HCT116 (cell line): Measurements from ENCODE around the gene RBM25. TPM values are rescaled to one million over a fixed set of nuclear protein-coding genes. Genes with fewer than 3 reads are reported as not detected.

Experiments used
- ATAC-seq: fragments of 200-7000 bp; cut with Tn5 transposase; 2 replicates; pipeline ENCODE4 v1.9.1; 2020; ENCODE audit warnings: mild to moderate bottlenecking, moderate library complexity
- BruUV-seq: library from RNA; stranded (reverse); fragments of 400-500 nt; replicated peaks from 2 replicates; lab custom pipeline; 2021; lab: Mats Ljungman, UMichigan
- CTCF ChIA-PET: fragments of 300-600 bp; sonication (Branson Sonifier 250); formaldehyde crosslinking; loops from one replicate; lab custom pipeline; 2021; ENCODE audit warnings: antibody characterized with exemption; lab: Charles Lee
- POLR2A ChIA-PET: fragments of 300-600, 350-600 bp; sonication (Branson Sonifier 250); formaldehyde crosslinking; loops from one replicate; lab custom pipeline; 2021; ENCODE audit warnings: antibody characterized with exemption; lab: Charles Lee
- RAD21 ChIA-PET, 2 experiments: fragments of 300-600 bp; sonication (Branson Sonifier 250); formaldehyde crosslinking; loops; one replicate each; lab custom pipeline; 2023; ENCODE audit warnings: low total read pairs in 2 of 2; ENCODE audit not compliant: uncharacterized antibody in 2 of 2, unreplicated experiment in 2 of 2, low non-redundant PET in 1 of 2; lab: Charles Lee
- DNase-seq: peaks from one replicate; pipeline ENCODE4 v3.0.0-alpha.2; 2010; ENCODE audit warnings: low read depth, low spot score
- H2AFZ ChIP-seq: fragments of 200-600 bp; shearing (Covaris generic), sonication (generic); 2 replicates; pipeline ENCODE4 v1.6.1; 2017; ENCODE audit warnings: low read depth, mixed run types, mixed read lengths, antibody characterized with exemption, low read length; ENCODE audit not compliant: poor library complexity, severe bottlenecking
- H3K27ac ChIP-seq: 2 replicates; pipeline ENCODE4 v1.5.1; 2012; ENCODE audit warnings: low read depth, low read length
- H3K27me3 ChIP-seq: fragments of 200-600 bp; sonication (generic); 2 replicates; pipeline ENCODE4 v1.6.1; 2016; ENCODE audit warnings: mixed run types, low read length, mixed read lengths; ENCODE audit not compliant: insufficient read depth
- H3K36me3 ChIP-seq, 2 experiments: fragments of 200-500 bp in 1 of 2; fragments of 200-600 bp in 1 of 2; sonication (Bioruptor generic) in 1 of 2; sonication (generic) in 1 of 2; 2 replicates each; pipeline versions ENCODE4 v1.5.1 to v1.6.1; 2014 to 2016; ENCODE audit warnings: low read length in 2 of 2, inconsistent platforms in 1 of 2, mixed read lengths in 1 of 2, mixed run types in 1 of 2; ENCODE audit not compliant: insufficient read depth in 2 of 2, control insufficient read depth in 1 of 2
- H3K4me1 ChIP-seq, 2 experiments: fragments of 200-600 bp in 1 of 2; sonication (generic) in 1 of 2; 2 replicates each; pipeline versions ENCODE4 v1.5.1 to v1.6.1; 2012 to 2017; ENCODE audit warnings: low read length in 2 of 2, inconsistent platforms in 1 of 2, mild to moderate bottlenecking in 1 of 2, mixed read lengths in 1 of 2, mixed run types in 1 of 2, moderate library complexity in 1 of 2; ENCODE audit not compliant: insufficient read depth in 2 of 2, control insufficient read depth in 1 of 2
- H3K4me2 ChIP-seq: fragments of 200-600 bp; sonication (generic); 2 replicates; pipeline ENCODE4 v1.6.1; 2017; ENCODE audit warnings: mixed run types, low read length, mixed read lengths
- H3K4me3 ChIP-seq, 2 experiments: fragments of 200-600 bp in 1 of 2; sonication (generic) in 1 of 2; replicated peaks in 1 of 2; 2 replicates each; pipeline ENCODE4 v1.5.1; 2011 to 2016; ENCODE audit warnings: low read length in 2 of 2, control low read depth in 1 of 2, low read depth in 1 of 2, mild to moderate bottlenecking in 1 of 2, mixed read lengths in 1 of 2, mixed run types in 1 of 2
- H3K79me2 ChIP-seq: fragments of 200-600 bp; sonication (generic); 2 replicates; pipeline ENCODE4 v1.6.1; 2017; ENCODE audit warnings: mild to moderate bottlenecking, mixed run types, low read length, moderate library complexity, mixed read lengths; ENCODE audit not compliant: insufficient read depth
- H3K9ac ChIP-seq: fragments of 200-600 bp; sonication (generic); 2 replicates; pipeline ENCODE4 v1.6.1; 2016; ENCODE audit warnings: low read length, mixed read lengths
- H3K9me2 ChIP-seq: fragments of 200-600 bp; sonication (generic), shearing (Covaris generic); 2 replicates; pipeline ENCODE4 v1.6.1; 2017; ENCODE audit warnings: mixed run types, mild to moderate bottlenecking, moderate library complexity; ENCODE audit not compliant: insufficient read depth
- H3K9me3 ChIP-seq, 2 experiments: fragments of 200-500 bp in 1 of 2; fragments of 200-600 bp in 1 of 2; sonication (Bioruptor generic) in 1 of 2; sonication (generic) in 1 of 2; 2 replicates each; pipeline ENCODE4 v1.6.1; 2014 to 2017; ENCODE audit warnings: low read length in 2 of 2, mixed read lengths in 2 of 2, inconsistent platforms in 1 of 2, low read depth in 1 of 2, mild to moderate bottlenecking in 1 of 2, mixed run types in 1 of 2, moderate library complexity in 1 of 2; ENCODE audit not compliant: control insufficient read depth in 1 of 2, insufficient read depth in 1 of 2
- H4K20me1 ChIP-seq: fragments of 200-600 bp; sonication (generic), shearing (Covaris generic); 2 replicates; pipeline ENCODE4 v1.6.1; 2017; ENCODE audit warnings: mixed run types, mild to moderate bottlenecking, moderate library complexity; ENCODE audit not compliant: insufficient read depth
- CBX3 ChIP-seq: IDR thresholded peaks from 2 replicates; pipeline ENCODE4 v1.6.1; 2012; ENCODE audit warnings: low read depth
- CEBPB ChIP-seq: IDR thresholded peaks from 2 replicates; pipeline ENCODE4 v1.6.1; 2012; ENCODE audit warnings: low read depth
- CTCF ChIP-seq, 3 experiments: fragments of 200-600 bp in 1 of 3; sonication (generic) in 1 of 3; IDR thresholded peaks in 2 of 3; conservative IDR thresholded peaks in 1 of 3; 2 replicates each; pipeline ENCODE4 v1.5.1; 2012 to 2017; ENCODE audit warnings: low read depth in 2 of 3, low read length in 2 of 3, antibody characterized with exemption in 1 of 3, borderline replicate concordance in 1 of 3, control low read depth in 1 of 3, mild to moderate bottlenecking in 1 of 3, mixed read lengths in 1 of 3, mixed run types in 1 of 3, moderate library complexity in 1 of 3; ENCODE audit not compliant: insufficient read depth in 1 of 3
- EZH2 ChIP-seq: fragments of 200-600 bp; sonication (generic); IDR thresholded peaks from 2 replicates; pipeline ENCODE4 v1.6.1; 2017; ENCODE audit warnings: antibody characterized with exemption, mixed run types
- POLR2AphosphoS5 ChIP-seq: IDR thresholded peaks from 2 replicates; pipeline ENCODE4 v1.6.1; 2011; ENCODE audit warnings: mild to moderate bottlenecking, low read depth, low read length, moderate library complexity
- RAD21 ChIP-seq: IDR thresholded peaks from 2 replicates; pipeline ENCODE4 v1.6.1; 2012; ENCODE audit warnings: low read depth, mild to moderate bottlenecking
- SP1 ChIP-seq: IDR thresholded peaks from 2 replicates; pipeline ENCODE4 v1.6.1; 2012; ENCODE audit warnings: low read depth
- SRF ChIP-seq: IDR thresholded peaks from 2 replicates; pipeline ENCODE4 v1.6.1; 2012; ENCODE audit warnings: low read depth
- TCF7L2 ChIP-seq: IDR thresholded peaks from 2 replicates; pipeline ENCODE4 v1.7.0; 2011; ENCODE audit warnings: borderline replicate concordance, inconsistent platforms; ENCODE audit not compliant: insufficient read depth, insufficient read length; ENCODE audit errors: extremely low read depth
- YY1 ChIP-seq: IDR thresholded peaks from 2 replicates; pipeline ENCODE4 v1.6.1; 2011; ENCODE audit warnings: low read length, low read depth, moderate library complexity, mild to moderate bottlenecking; ENCODE audit not compliant: insufficient replicate concordance; ENCODE audit errors: extremely low read depth
- ZBTB33 ChIP-seq: IDR thresholded peaks from 2 replicates; pipeline ENCODE4 v1.6.1; 2011; ENCODE audit warnings: mild to moderate bottlenecking, low read length, moderate library complexity; ENCODE audit not compliant: insufficient replicate concordance; ENCODE audit errors: extremely low read depth
- ZNF274 ChIP-seq: fragments of 200-500 bp; sonication (Bioruptor generic); IDR thresholded peaks from 2 replicates; pipeline ENCODE4 v1.6.1; 2014; ENCODE audit warnings: mild to moderate bottlenecking, low read depth, low read length, inconsistent platforms
- intact Hi-C: fragments of 100-400 bp; cut with micrococcal nuclease; formaldehyde crosslinking; loops from 2 replicates; pipeline ENCODE4 v1.10.0; 2022
- total RNA-seq: library from RNA; stranded (reverse); gene quantifications from one replicate; pipeline ENCODE4 v1.2.1, GENCODE V29; 2021; ENCODE audit not compliant: unreplicated experiment
- TF ChIP-seq, protein P1 (sequence below): IDR thresholded peaks from 2 replicates; pipeline ENCODE4 v1.6.1; 2012; ENCODE audit warnings: low read depth
- TF ChIP-seq, protein P2 (sequence below): IDR thresholded peaks from 2 replicates; pipeline ENCODE4 v1.6.1; 2012

Gene RBM25
- total RNA-seq, 1 experiment from 2014 or later: 80.1 TPM

DNA sequence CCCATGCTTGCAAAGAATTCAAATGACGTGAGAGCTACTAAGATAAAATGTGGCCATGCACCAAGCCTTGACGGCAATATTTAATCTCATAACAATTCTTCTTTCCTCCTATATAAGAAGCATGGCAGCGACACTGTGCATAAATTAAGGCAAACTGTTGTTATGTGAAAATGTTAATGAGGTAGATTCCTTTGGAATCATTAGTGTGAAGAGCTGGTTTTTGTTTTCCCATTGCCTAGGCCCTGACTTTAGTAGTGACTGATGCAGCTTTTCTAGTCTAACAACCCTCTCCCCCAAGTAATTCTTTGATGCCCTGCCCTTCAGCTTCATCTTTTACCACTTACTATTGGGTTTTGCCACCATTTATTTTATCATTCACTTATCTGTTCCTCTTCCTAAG, 67.4 kb downstream of the RBM25 start:
- POLR2A ChIA-PET: interaction anchor here (1.5 kb wide), 1 partner anchor 10 kb away, joined by 3 read pairs; the partner anchor contains the start of gene PSEN1
- CTCF ChIA-PET: no interaction called here
- DNase-seq (no peak), ATAC-seq (no peak)
- Histone ChIP-seq H2AFZ (no peak overlapping the region), H3K4me3 (no peak overlapping the region), H3K4me2 (no peak overlapping the region), H3K9me2 (no peaks in the 10 kb centered on the region), H3K79me2 (peaks cover 2% of the 10 kb centered on the region), H3K9me3 (no peaks in the 10 kb centered on the region), H4K20me1 (peaks cover 3% of the 10 kb centered on the region; the same call in 1 of the 2 replicates), H3K36me3 (peaks cover 16 to 21% of the 10 kb centered on the region in 2 experiments), H3K9ac (no peak overlapping the region), H3K27ac (no peak overlapping the region), H3K27me3 (no peaks in the 10 kb centered on the region), H3K4me1 (no peaks in the 10 kb centered on the region)
- intact Hi-C loops: no loop called here
- TF ChIP-seq YY1 (no peak), CBX3 (no peak), ZNF274 (no peak), RAD21 (no peak), SP1 (no peak), ZBTB33 (no peak), CTCF (IDR thresholded peaks at IDR 0.05 in 2 of 3, conservative IDR thresholded peaks at IDR 0.05 in 1 of 3; ENCODE audit: borderline replicate concordance in 1 of 3, insufficient read depth in 1 of 3, low read depth in 2 of 3, low read length in 2 of 3) (no peak), POLR2AphosphoS5 (no peak), SRF (no peak), EZH2 (no peak), TCF7L2 (no peak), CEBPB (no peak)
- TF ChIP-seq, protein P1, sequence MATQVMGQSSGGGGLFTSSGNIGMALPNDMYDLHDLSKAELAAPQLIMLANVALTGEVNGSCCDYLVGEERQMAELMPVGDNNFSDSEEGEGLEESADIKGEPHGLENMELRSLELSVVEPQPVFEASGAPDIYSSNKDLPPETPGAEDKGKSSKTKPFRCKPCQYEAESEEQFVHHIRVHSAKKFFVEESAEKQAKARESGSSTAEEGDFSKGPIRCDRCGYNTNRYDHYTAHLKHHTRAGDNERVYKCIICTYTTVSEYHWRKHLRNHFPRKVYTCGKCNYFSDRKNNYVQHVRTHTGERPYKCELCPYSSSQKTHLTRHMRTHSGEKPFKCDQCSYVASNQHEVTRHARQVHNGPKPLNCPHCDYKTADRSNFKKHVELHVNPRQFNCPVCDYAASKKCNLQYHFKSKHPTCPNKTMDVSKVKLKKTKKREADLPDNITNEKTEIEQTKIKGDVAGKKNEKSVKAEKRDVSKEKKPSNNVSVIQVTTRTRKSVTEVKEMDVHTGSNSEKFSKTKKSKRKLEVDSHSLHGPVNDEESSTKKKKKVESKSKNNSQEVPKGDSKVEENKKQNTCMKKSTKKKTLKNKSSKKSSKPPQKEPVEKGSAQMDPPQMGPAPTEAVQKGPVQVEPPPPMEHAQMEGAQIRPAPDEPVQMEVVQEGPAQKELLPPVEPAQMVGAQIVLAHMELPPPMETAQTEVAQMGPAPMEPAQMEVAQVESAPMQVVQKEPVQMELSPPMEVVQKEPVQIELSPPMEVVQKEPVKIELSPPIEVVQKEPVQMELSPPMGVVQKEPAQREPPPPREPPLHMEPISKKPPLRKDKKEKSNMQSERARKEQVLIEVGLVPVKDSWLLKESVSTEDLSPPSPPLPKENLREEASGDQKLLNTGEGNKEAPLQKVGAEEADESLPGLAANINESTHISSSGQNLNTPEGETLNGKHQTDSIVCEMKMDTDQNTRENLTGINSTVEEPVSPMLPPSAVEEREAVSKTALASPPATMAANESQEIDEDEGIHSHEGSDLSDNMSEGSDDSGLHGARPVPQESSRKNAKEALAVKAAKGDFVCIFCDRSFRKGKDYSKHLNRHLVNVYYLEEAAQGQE: no peak
- TF ChIP-seq, protein P2, sequence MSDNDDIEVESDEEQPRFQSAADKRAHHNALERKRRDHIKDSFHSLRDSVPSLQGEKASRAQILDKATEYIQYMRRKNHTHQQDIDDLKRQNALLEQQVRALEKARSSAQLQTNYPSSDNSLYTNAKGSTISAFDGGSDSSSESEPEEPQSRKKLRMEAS: no peak
- RAD21 ChIA-PET: no interaction called here
- no TSS peak for BruUV-seq
